Islet precursor cell (in vitro differentiated cells): ENCODE data around the gene ZCCHC2.

Source experiments
- DNase-seq: peaks from one replicate; pipeline ENCODE4 v3.0.0-alpha.2; 2018

ZCCHC2 gene

GRCh38 chr18:62539284-62540165 is 16.7 kb downstream of the ZCCHC2 start:
- DNase-seq = no peak

- no peak for DNase-seq
These were observed 20.2 kb downstream of the ZCCHC2 start for GRCh38 chr18:62543021-62543420.

GRCh38 chr18:62545098-62545497 is 22.3 kb downstream of the ZCCHC2 start:
- no peak for DNase-seq

- DNase-seq = no peak
These were observed 26.9 kb downstream of the ZCCHC2 start for GRCh38 chr18:62549755-62550154.

- no peak for DNase-seq
These were observed 27.9 kb downstream of the ZCCHC2 start for GRCh38 chr18:62550746-62551145.

GRCh38 chr18:62551972-62552513 is 29.2 kb downstream of the ZCCHC2 start:
- no peak for DNase-seq

- no peak for DNase-seq
These were observed 31.4 kb downstream of the ZCCHC2 start for GRCh38 chr18:62554061-62554815.

GRCh38 chr18:62555135-62555534 is 32.3 kb downstream of the ZCCHC2 start:
- no peak for DNase-seq

- no peak for DNase-seq
These were observed 33.6 kb downstream of the ZCCHC2 start for GRCh38 chr18:62556397-62556796.

- no peak for DNase-seq
These were observed 35.3 kb downstream of the ZCCHC2 start for GRCh38 chr18:62558015-62558663.

GRCh38 chr18:62564044-62564443 is 41.2 kb downstream of the ZCCHC2 start:
- no peak for DNase-seq

- DNase-seq = no peak
These were observed 43.4 kb downstream of the ZCCHC2 start for GRCh38 chr18:62566199-62566598.

GRCh38 chr18:62566818-62567217 is 44.0 kb downstream of the ZCCHC2 start:
- no peak for DNase-seq

GRCh38 chr18:62569081-62569655 is 46.3 kb downstream of the ZCCHC2 start:
- no peak for DNase-seq

GRCh38 chr18:62571037-62571436 is 48.2 kb downstream of the ZCCHC2 start:
- DNase-seq = no peak

- DNase-seq = no peak
These were observed 48.8 kb downstream of the ZCCHC2 start for GRCh38 chr18:62571648-62572047.

- no peak for DNase-seq
These were observed 49.6 kb downstream of the ZCCHC2 start for GRCh38 chr18:62572456-62572855.

GRCh38 chr18:62574776-62575175 is 52.0 kb downstream of the ZCCHC2 start:
- no peak for DNase-seq

GRCh38 chr18:62576271-62576670 is 53.4 kb downstream of the ZCCHC2 start:
- no peak for DNase-seq

- DNase-seq = no peak
These were observed 54.2 kb downstream of the ZCCHC2 start for GRCh38 chr18:62576845-62577512.

- no peak for DNase-seq
These were observed 54.9 kb downstream of the ZCCHC2 start for GRCh38 chr18:62577765-62578164.

- no peak for DNase-seq
These were observed 56.2 kb downstream of the ZCCHC2 start for GRCh38 chr18:62578980-62579511.
